OCI-LY7 (cell line): ENCODE measurements around the gene OR4X2. TPM values are rescaled to one million over a fixed set of nuclear protein-coding genes. Genes with fewer than 3 reads are reported as not detected.
"Not testable (repeated sequence)": the region's sequence is repeated elsewhere in the genome, so short reads cannot be mapped to it uniquely, and the experiment has no call there.

Experiments used
- BruUV-seq: library from RNA; stranded (reverse); fragments of 400-500 nt; replicated peaks from 2 replicates; lab custom pipeline; 2021; lab: Mats Ljungman, UMichigan
- CTCF ChIA-PET: fragments of 300-600 bp; sonication (Branson Sonifier 250); formaldehyde crosslinking; loops from one replicate; lab custom pipeline; 2022; ENCODE audit warnings: antibody characterized with exemption; ENCODE audit not compliant: unreplicated experiment; lab: Charles Lee
- POLR2A ChIA-PET: fragments of 300-600 bp; sonication (Branson Sonifier 250); formaldehyde crosslinking; loops from one replicate; lab custom pipeline; 2022; ENCODE audit warnings: antibody characterized with exemption; lab: Charles Lee
- DNase-seq: peaks from one replicate; pipeline ENCODE4 v3.0.0-alpha.2; 2015; ENCODE audit warnings: low spot score
- H2AFZ ChIP-seq: fragments of 200-600 bp; sonication (generic), shearing (Covaris generic); 2 replicates; pipeline ENCODE4 v1.6.1; 2014; ENCODE audit warnings: mild to moderate bottlenecking, antibody characterized with exemption, low read length, moderate library complexity
- H3K27ac ChIP-seq: fragments of 200-600 bp; sonication (generic); 2 replicates; pipeline ENCODE4 v1.5.1; 2014; ENCODE audit warnings: mixed run types, low read depth, mild to moderate bottlenecking, moderate library complexity, low read length, inconsistent platforms; ENCODE audit not compliant: poor library complexity, severe bottlenecking
- H3K36me3 ChIP-seq: fragments of 200-600 bp; sonication (generic); 2 replicates; pipeline ENCODE4 v1.6.1; 2014; ENCODE audit warnings: mild to moderate bottlenecking, antibody characterized with exemption, low read length, moderate library complexity, mixed read lengths; ENCODE audit not compliant: insufficient read depth
- H3K4me1 ChIP-seq: fragments of 200-600 bp; sonication (generic); 2 replicates; pipeline ENCODE4 v1.5.1; 2014; ENCODE audit warnings: mild to moderate bottlenecking, low read length; ENCODE audit not compliant: insufficient read depth, poor library complexity, severe bottlenecking
- H3K4me2 ChIP-seq: fragments of 200-600 bp; sonication (generic); 2 replicates; pipeline ENCODE4 v1.6.1; 2014; ENCODE audit warnings: mild to moderate bottlenecking, low read length
- H3K4me3 ChIP-seq: fragments of 200-600 bp; sonication (generic); 2 replicates; pipeline ENCODE4 v1.5.1; 2014; ENCODE audit warnings: mild to moderate bottlenecking, low read depth, low read length; ENCODE audit not compliant: poor library complexity, severe bottlenecking
- H3K79me2 ChIP-seq: fragments of 200-600 bp; sonication (generic); 2 replicates; pipeline ENCODE4 v1.6.1; 2016; ENCODE audit warnings: low read depth, mild to moderate bottlenecking, low read length, moderate library complexity, mixed read lengths; ENCODE audit not compliant: insufficient read depth
- H3K9me2 ChIP-seq: fragments of 200-600 bp; sonication (generic); 2 replicates; pipeline ENCODE4 v1.6.1; 2016; ENCODE audit warnings: mild to moderate bottlenecking, low read length, mixed read lengths; ENCODE audit not compliant: insufficient read depth
- H3K9me3 ChIP-seq: fragments of 200-600 bp; sonication (generic); 2 replicates; pipeline ENCODE4 v1.6.1; 2014; ENCODE audit warnings: mild to moderate bottlenecking, mixed run types, low read length, mixed read lengths
- H4K20me1 ChIP-seq: fragments of 200-600 bp; sonication (generic); 2 replicates; pipeline ENCODE4 v1.6.1; 2014; ENCODE audit warnings: mild to moderate bottlenecking, antibody characterized with exemption, low read length, moderate library complexity, mixed read lengths; ENCODE audit not compliant: insufficient read depth
- EZH2phosphoT487 ChIP-seq: fragments of 200-600 bp; sonication (generic); IDR thresholded peaks from 2 replicates; pipeline ENCODE4 v1.6.1; 2018; ENCODE audit warnings: low read depth, borderline replicate concordance, mild to moderate bottlenecking, mixed run types, antibody characterized with exemption, low read length, moderate library complexity, mixed read lengths
- intact Hi-C: fragments of 100-400 bp; cut with micrococcal nuclease; formaldehyde crosslinking; loops from one replicate; pipeline ENCODE4 v1.10.0; 2022; ENCODE audit not compliant: unreplicated experiment
- total RNA-seq, 2 experiments: library from RNA; depleted of rRNA in 1 of 2; stranded (reverse); fragments of >200 nt in 1 of 2; shearing (Covaris generic) in 1 of 2; gene quantifications; 2 replicates each; pipeline ENCODE4 v1.2.3, GENCODE V29; 2014 to 2022
- TF ChIP-seq, protein P1 (sequence below): fragments of 200-600 bp; sonication (generic); conservative IDR thresholded peaks from 2 replicates; pipeline ENCODE4 v1.5.1; 2014; ENCODE audit warnings: mild to moderate bottlenecking, antibody characterized with exemption, low read length, moderate library complexity, mixed read lengths

The OR4X2 gene
- total RNA-seq, 2 experiments from 2014 or later: not detected

DNA sequence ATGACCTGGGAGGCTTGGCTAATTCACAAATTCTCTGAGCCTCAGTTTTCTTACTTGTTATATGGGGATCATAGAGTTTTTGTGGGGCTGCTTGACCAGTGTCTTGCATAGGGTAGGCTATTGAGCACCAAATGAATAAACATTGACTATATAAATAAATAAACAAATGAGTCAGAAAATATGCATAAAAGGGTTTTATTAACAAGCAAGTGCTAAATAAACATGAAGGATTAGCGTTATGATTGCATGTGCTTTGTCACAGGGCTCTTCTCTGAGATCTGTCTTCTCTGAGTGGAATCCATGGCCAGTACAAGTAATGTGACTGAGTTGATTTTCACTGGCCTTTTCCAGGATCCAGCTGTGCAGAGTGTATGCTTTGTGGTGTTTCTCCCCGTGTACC, 28.4 kb upstream of the OR4X2 start, which contains the start of gene OR4B1:
Gene OR4B1, plus strand, starts transcription at position 301 of the 400 bp plus-strand sequence. Its CDS starts 0 bp downstream, at position 301.
- Histone ChIP-seq H3K9me3 (no peaks in the 10 kb centered on the region), H3K4me1 (no peaks in the 10 kb centered on the region), H4K20me1 (no peaks in the 10 kb centered on the region), H2AFZ (no peak within 1 kb of the TSS), H3K4me3 (no peak within 1 kb of the TSS), H3K36me3 (no peaks in the 10 kb centered on the region), H3K4me2 (no peak within 1 kb of the TSS), H3K79me2 (no peaks in the 10 kb centered on the region), H3K9me2 (no peaks in the 10 kb centered on the region), H3K27ac (no peak within 1 kb of the TSS)
- POLR2A ChIA-PET: no interaction called here
- no TSS peak for BruUV-seq
- intact Hi-C loops: no loop called here
- CTCF ChIA-PET: no interaction called here
- DNase-seq: no peak
- TF ChIP-seq, protein P1, sequence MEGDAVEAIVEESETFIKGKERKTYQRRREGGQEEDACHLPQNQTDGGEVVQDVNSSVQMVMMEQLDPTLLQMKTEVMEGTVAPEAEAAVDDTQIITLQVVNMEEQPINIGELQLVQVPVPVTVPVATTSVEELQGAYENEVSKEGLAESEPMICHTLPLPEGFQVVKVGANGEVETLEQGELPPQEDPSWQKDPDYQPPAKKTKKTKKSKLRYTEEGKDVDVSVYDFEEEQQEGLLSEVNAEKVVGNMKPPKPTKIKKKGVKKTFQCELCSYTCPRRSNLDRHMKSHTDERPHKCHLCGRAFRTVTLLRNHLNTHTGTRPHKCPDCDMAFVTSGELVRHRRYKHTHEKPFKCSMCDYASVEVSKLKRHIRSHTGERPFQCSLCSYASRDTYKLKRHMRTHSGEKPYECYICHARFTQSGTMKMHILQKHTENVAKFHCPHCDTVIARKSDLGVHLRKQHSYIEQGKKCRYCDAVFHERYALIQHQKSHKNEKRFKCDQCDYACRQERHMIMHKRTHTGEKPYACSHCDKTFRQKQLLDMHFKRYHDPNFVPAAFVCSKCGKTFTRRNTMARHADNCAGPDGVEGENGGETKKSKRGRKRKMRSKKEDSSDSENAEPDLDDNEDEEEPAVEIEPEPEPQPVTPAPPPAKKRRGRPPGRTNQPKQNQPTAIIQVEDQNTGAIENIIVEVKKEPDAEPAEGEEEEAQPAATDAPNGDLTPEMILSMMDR: no peak
- no peak for TF ChIP-seq EZH2phosphoT487

- Histone ChIP-seq H3K27ac (no peak overlapping the region), H3K4me1 (no peaks in the 10 kb centered on the region), H3K9me3 (no peaks in the 10 kb centered on the region), H3K9me2 (no peaks in the 10 kb centered on the region), H3K4me3 (no peak overlapping the region), H3K4me2 (no peak overlapping the region), H4K20me1 (no peaks in the 10 kb centered on the region), H3K36me3 (no peaks in the 10 kb centered on the region), H2AFZ (no peak overlapping the region), H3K79me2 (no peaks in the 10 kb centered on the region)
- no TSS peak for BruUV-seq
- no peak for TF ChIP-seq EZH2phosphoT487
- TF ChIP-seq, protein P1: no peak
- ChIA-PET POLR2A (no interaction called here), CTCF (no interaction called here)
- intact Hi-C loops: no loop called here
- no peak for DNase-seq
Observed at GRCh38 chr11:48228761-48229160, 16.1 kb upstream of the OR4X2 start.

DNA sequence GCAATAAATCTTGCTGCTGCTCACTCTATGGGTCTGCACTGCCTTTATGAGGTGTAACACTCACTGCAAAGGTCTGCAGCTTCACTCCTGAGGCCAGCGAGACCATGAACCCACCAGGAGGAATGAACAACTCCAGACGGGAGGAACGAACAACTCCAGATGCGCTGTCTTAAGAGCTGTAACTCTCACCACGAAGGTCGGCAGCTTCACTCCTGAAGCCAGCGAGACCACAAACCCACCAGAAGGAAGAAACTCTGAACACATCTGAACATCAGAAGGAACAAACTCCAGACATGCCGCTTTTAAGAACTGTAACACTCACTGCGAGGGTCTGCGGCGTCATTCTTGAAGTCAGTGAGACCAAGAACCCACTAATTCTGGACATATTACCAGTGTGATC, 14.8 kb upstream of the OR4X2 start:
- H3K36me3 ChIP-seq, H3K9me2 ChIP-seq, DNase-seq, H3K27ac ChIP-seq, H3K4me3 ChIP-seq, H3K4me1 ChIP-seq, H3K4me2 ChIP-seq, intact Hi-C loops, H3K79me2 ChIP-seq, CTCF ChIA-PET, H4K20me1 ChIP-seq, BruUV-seq, H2AFZ ChIP-seq, H3K9me3 ChIP-seq: not testable (repeated sequence)
- POLR2A ChIA-PET: interaction anchor here (1.5 kb wide), 1 partner anchor 10 kb away, joined by 4 read pairs; no protein-coding TSS in a partner anchor
